HG02852 (cell line): ENCODE results near the gene LY6G6C.
"Not testable (repeated sequence)": the region's sequence is repeated elsewhere in the genome, so short reads cannot be mapped to it uniquely, and the experiment has no call there.

Experiments
- ATAC-seq: cut with Tn5 transposase; IDR thresholded peaks from one replicate; pipeline ENCODE4 v1.9.1; 2021; ENCODE audit warnings: mild to moderate bottlenecking, moderate library complexity; ENCODE audit not compliant: unreplicated experiment

The LY6G6C gene

DNA sequence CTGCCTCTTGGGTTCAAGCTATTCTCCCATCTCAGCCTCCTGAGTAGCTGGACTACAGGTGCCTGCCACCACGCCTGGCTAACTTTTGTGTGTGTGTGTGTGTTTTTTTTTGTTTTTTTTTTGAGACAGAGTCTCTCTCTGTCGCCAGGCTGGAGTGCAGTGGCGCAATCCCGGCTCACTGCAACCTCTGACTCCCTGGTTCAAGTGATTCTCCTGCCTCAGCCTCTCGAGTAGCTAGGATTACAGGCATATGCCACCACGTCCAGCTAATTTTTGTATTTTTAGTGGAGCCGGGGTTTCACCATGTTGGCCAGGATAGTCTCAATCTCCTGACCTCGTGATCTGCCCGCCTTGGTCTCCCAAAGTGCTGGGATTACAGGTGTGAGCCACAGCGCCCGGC is 12.4 kb downstream of the LY6G6C start:
- ATAC-seq: not testable (repeated sequence)

DNA sequence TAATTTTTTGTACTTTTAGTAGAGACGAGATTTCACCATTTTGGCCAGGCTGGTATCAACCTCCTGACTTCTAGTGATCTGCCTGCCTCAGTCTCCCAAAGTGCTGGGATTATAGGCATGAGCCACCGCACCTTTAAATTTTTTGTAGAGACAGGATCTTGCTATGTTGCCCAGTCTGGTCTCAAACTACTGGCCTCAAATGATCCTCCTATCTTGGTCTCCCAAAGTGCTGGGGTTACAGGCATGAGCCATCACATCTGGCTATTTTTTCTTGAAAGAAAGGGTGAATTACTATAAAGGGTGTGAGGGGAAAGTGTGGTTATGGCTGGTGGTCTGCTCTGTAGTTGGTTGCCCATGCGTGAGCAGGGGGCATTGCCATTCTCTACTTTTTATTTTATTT is 13.3 kb downstream of the LY6G6C start:
- no peak for ATAC-seq

DNA sequence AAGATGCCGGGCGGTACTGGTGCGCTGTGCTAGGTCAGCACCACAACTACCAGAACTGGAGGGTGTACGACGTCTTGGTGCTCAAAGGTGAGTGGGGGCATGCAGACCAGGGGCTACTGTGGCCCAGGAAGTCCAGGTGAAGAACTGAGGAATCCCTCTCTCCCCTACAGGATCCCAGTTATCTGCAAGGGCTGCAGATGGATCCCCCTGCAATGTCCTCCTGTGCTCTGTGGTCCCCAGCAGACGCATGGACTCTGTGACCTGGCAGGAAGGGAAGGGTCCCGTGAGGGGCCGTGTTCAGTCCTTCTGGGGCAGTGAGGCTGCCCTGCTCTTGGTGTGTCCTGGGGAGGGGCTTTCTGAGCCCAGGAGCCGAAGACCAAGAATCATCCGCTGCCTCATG is 13.8 kb downstream of the LY6G6C start:
- no peak for ATAC-seq

- ATAC-seq: no peak
These were observed 14.9 kb downstream of the LY6G6C start, which contains the start of gene LY6G6F for GRCh38 chr6:31706599-31706998. TSS of gene LY6G6F (plus strand) at chr6:31706866. CDS start at chr6:31706907, 41 bp downstream.

DNA sequence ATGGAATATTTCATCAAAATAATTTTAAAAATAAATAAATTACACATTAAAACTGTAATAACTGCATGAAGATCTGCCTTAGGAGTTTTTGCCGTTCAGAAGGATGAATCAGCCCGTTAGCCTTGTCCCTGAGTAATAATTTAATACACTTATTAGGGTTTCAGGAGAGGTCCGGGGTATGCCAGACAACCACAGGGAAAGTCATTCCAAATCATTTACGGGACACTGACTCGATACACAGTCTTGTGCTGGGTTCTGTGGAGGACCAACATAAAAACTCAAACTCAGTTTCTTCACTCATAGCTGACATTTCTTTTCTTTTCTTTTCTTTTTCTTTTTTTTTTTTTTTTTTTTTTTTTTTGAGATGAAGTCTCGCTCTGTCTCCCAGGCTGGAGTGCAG is 15.6 kb downstream of the LY6G6C start:
- no peak for ATAC-seq

DNA sequence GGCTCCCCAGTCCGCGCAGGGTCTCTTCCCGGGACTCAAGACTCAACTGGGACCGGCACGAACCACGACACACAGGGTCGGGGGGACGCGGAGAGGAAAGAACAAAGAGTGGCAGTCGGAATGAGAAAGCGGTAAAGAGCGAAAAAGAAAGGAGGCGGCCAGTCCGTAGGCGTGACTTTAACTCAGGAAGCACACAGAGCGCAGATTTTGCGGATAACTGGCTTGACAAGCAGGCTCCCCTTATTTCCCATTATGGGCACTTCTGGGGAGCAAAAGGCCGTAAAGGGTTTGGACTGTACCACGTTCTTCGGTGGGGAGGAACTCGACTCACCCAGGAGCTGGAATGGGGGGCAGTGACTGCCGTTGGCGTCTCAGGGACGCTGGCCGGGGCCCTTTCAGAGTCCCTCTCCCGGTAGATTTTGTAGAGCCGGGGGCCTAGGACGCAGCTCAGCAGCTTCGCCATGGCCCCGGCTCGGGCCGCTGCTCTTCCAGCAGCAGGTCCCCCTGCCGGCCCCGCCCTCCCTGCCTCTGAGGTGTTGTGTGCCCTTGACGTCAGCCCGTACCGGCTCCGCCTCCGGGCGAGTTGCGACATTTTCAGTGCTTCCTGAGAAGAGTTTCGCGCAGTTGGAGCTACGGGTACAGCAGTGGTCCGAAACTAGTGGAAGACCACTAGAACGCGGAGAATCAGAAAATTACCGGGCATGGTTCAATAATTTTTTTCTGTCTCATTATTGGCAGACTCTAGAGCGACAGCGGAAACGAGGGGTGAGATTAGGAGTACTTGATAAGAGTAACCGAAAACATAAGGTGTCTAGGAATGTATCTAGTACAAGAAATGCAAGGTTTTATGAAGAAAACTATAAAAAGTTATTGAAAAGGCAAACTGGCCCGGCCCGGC is 18.5 kb downstream of the LY6G6C start, which contains the start of gene ABHD16A:
Gene ABHD16A (minus strand): TSS at position 506 of the 898 bp plus-strand sequence. CDS start 43 bp downstream, at position 463.
- ATAC-seq: peak; percentile 85

- peak; percentile 19 for ATAC-seq
These were observed 19.1 kb downstream of the LY6G6C start for GRCh38 chr6:31702405-31702818.

GRCh38 chr6:31701666-31702404 is 19.7 kb downstream of the LY6G6C start:
- ATAC-seq: no peak

DNA sequence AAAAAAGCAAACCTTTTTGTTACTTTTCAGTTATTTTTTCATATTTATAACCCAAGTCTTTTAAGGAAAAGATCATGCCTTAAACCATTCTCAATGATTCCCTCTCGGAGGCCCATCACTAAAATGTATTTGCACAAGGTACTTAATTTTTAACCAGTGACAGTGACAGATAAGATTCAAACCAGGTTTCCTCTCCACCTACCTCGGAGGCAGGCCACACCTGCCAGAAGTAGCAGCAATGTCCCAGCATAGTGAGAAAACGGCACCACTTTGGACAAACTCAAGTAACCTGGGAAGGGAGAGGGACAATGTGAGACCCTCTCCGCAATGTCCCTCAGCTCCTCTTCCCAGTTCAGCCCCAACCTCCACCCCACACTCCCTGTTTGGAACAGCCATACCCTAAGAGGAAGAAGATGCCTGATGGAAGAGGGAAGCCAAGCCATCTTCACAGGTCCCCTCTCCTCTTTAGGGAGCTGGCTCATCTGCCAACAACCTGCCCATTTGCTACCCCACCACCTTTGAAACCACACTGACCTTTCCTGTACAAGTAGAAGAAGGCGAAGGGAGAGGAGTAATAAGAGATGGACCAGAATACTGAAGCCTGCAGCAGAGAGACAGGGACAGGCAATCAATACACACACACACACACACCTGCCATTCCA is 20.7 kb downstream of the LY6G6C start:
- no peak for ATAC-seq

GRCh38 chr6:31697555-31697954 is 24.0 kb downstream of the LY6G6C start:
- ATAC-seq: no peak

- ATAC-seq: no peak
These were observed 28.0 kb downstream of the LY6G6C start for GRCh38 chr6:31693535-31693934.

GRCh38 chr6:31692886-31693285 is 28.7 kb downstream of the LY6G6C start:
- no peak for ATAC-seq

DNA sequence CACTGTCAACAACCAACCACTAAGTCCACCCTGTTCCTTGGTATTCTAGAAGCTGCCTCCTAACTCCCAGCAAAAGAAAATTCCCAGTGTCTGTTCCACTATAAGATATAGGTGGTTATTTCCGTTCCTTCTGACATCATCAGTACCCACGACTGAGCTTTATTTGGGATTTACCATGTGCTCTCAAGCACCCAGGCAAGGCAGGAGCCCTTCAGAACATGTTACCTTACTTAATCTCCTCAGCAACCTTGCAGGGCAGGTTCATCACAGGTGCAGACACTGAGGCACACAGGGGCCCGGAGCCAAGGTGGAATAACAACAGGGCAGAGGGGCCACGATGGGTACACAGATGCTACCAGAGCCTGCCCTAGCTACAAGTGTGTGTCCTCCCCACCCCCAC is 29.2 kb downstream of the LY6G6C start:
- no peak for ATAC-seq

DNA sequence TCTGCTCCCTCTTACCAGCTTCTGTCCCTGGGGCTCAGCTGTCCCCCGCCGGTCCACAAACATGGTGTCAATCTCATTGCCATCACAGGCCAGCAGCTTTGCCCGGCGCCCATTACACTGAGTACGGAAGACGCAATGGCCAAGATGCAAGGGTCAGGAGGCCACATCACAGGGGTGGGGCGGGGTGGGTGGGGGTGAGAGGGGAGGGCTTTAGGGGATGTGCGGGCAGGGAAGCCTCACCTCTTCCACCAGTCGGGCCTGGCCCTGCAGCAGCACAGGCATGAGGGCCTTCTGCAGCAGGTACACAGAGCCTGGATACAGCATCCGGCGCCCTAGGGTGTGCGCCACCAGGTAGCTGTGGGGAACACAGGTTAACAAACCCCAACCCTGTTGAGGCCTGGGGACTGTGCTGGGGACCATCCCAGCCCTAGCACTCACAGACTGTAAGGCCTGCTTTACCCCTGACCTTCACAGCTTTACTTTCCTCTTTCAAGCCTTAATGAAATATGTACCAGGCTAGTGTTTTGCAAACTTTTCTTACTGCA is 29.9 kb downstream of the LY6G6C start:
- no peak for ATAC-seq

- ATAC-seq: no peak
These were observed 30.5 kb downstream of the LY6G6C start for GRCh38 chr6:31691078-31691463.

- ATAC-seq: no peak
These were observed 31.1 kb downstream of the LY6G6C start for GRCh38 chr6:31690231-31691077.

DNA sequence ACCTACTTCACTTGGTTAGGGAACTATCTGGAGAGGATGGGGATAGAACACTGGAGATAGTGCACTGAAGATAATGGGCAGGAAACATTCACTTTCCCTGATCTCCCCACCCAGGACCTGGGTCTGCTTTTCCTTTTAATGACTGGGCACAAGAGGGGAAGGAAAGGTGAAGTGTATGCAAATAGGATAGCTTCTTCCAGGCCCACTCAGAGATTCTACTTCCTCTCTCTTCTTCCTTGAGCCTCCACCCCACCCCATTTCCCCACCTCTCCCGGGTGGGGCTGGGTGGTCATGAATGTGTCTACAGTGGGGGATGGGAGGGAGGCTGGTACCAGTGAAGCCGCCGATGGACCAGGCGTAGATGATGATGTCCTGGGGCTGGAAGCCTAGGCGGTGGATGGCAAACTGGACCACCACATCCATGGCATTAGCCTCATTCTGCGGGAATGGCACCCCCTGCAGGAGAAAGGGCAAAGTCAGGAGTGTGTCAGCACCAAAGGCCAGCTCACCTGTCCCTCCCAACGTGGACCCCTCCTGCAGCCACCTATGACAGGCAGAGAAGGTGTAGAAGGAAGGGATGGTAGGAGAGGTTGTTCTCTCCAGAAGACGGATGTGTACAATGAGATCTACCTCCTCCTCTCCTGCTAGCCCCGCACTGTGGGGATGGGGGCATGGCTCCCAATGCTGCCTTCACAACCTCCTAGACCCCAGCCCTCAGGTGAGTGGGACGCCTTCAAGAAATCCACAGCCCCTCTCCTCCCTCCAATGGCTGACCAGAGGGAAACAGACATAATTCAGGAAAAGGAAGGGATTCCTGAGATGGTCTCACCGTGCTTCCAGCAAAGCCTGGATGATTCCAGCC is 32.1 kb downstream of the LY6G6C start:
- no peak for ATAC-seq

DNA sequence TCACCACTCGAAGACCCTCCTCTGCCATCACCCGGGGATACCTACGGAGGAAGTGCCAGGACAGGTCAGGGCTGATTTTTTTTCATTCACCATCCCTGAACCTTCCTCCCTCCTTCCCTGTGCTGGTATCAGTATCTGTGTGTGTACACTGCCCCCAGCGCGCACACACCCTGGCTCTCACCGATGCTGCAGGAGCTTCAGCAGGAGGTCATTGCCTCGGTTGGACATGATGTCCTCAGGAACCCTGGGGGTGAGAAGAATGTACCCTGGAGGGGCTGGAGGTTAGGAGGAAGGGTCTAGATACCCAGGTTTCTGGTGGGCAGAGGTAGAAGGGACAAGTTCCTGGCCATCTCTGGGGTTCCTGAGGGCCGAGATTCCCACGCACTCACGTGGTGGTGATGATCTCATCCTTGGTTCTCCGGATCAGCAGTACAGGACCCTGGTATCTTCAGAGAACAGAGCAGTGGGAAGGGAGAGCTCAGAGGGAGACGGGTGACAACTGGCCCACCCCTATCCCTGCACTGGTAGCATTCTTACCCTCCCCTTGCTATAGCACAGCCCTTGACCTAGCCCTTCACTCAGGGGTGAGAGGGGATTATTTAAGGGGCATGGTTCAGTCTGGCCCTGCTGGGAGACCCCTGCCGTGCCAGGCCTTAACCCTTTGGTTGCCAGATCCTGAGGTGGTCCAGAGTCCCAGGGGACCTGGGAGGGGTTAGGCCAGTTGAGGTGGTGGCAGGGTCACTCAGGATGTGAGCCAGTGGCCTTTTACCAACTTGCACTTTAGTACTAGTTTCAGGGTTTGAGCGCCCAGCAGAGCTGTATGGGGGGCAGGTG is 33.5 kb downstream of the LY6G6C start:
- no peak for ATAC-seq
